Measurements from ENCODE around the gene MIPEP. TPM values are rescaled to one million over a fixed set of nuclear protein-coding genes. Genes with fewer than 3 reads are reported as not detected.

MIPEP gene
- total RNA-seq, 1 donor from 2014 or later, result 13.0 TPM

DNA sequence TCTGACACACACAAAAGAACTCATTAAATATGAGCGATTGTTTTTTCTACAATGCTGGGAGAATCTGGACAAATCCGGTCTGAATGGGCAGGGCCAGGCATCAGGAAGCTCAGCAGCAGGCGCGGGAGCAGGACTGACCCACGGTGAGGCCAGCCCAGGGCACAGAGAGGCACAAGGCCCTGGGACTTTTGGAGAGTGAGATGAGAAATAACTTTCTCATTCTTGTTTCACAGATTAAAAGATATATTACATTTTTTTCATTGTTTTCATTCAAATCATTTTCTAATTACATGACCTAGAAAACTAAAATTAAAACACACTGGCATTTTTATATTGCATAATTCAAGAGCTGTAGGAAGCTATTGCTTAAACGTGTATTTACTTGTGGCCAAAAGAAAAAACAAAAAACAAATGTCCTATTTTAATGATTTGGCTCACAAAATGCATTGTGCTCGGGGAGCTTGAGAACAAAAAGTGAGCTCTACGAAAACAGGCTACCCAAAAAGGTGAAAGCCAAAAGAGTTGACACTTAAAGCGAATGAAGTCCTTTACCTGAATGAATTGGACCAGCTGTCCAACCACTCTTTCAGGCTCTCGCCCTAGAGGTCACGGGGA lies 185.8 kb downstream of the MIPEP start:
- peaks cover 11% of the 10 kb centered on the region for H3K4me1 ChIP-seq (ENCODE audit: insufficient read depth, low read length)
- Mint-ChIP-seq H3K27ac (ENCODE audit: unreplicated experiment) (no peak overlapping the region), H3K4me1 (ENCODE audit: low read depth, unreplicated experiment) (peaks cover 8% of the 10 kb centered on the region), H3K27me3 (ENCODE audit: low read depth, unreplicated experiment) (peaks cover 3% of the 10 kb centered on the region), H3K36me3 (ENCODE audit: low read depth, unreplicated experiment) (no peaks in the 10 kb centered on the region), H3K4me3 (ENCODE audit: unreplicated experiment) (no peak overlapping the region), H3K9me3 (ENCODE audit: unreplicated experiment) (peaks cover 2% of the 10 kb centered on the region)
- no peak overlapping the region for H2AFZ ChIP-seq (ENCODE audit: low read depth, low read length)
- no peak overlapping the region for H3K4me2 ChIP-seq (ENCODE audit: low read length)
- H3K36me3 ChIP-seq (ENCODE audit: insufficient read depth, low read length), result no peaks in the 10 kb centered on the region
- no peaks in the 10 kb centered on the region for H3K9me3 ChIP-seq (ENCODE audit: insufficient read depth, low read depth, low read length)
- FAIRE-seq (no peak), DNase-seq (ENCODE audit: low read depth) (no peak)
- TF ChIP-seq EZH2 (IDR thresholded peaks at IDR 0.05; ENCODE audit: insufficient read depth, low read length) (no peak), CTCF (IDR thresholded peaks at IDR 0.05; ENCODE audit: insufficient read depth, low read depth, low read length) (no peak)
- no peak overlapping the region for H3K27ac ChIP-seq (ENCODE audit: low read depth, low read length)
- H3K4me3 ChIP-seq (ENCODE audit: insufficient read depth, low read depth, low read length), result no peak overlapping the region
- no peaks in the 10 kb centered on the region for H3K27me3 ChIP-seq (ENCODE audit: insufficient read depth, low read length)
- H4K20me1 ChIP-seq (ENCODE audit: insufficient read depth, low read length), result no peaks in the 10 kb centered on the region
- H3K9ac ChIP-seq (ENCODE audit: low read length), result no peak overlapping the region
- no peaks in the 10 kb centered on the region for H3K79me2 ChIP-seq (ENCODE audit: insufficient read depth, low read length)

DNA sequence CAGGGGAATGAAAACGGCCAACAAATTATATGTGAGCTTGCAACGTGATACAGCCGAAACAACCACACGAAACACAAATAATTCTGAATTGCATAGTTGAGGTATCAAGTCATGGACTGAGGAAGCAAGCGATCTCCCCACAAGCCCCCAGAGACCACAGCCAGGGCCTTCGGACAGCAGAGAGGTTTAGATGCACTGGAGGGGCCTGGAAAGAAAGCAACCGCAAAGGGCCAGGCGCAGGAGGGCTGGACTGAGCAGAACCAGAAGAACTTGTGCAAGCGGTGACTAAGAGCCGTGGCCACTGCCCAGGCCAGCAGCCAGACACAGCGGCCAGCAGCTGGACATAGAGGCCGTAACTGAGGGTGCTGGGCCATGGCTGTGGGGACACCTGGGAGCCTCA lies 187.6 kb downstream of the MIPEP start:
- peak; percentile 63 for FAIRE-seq
- Mint-ChIP-seq H3K27ac (ENCODE audit: unreplicated experiment) (no peak overlapping the region), H3K4me1 (ENCODE audit: low read depth, unreplicated experiment) (peaks cover 16% of the 10 kb centered on the region), H3K9me3 (ENCODE audit: unreplicated experiment) (peaks cover 2% of the 10 kb centered on the region), H3K36me3 (ENCODE audit: low read depth, unreplicated experiment) (no peaks in the 10 kb centered on the region), H3K4me3 (ENCODE audit: unreplicated experiment) (no peak overlapping the region), H3K27me3 (ENCODE audit: low read depth, unreplicated experiment) (peaks cover 3% of the 10 kb centered on the region)
- no peak overlapping the region for H2AFZ ChIP-seq (ENCODE audit: low read depth, low read length)
- H3K4me1 ChIP-seq (ENCODE audit: insufficient read depth, low read length), result peaks cover 15% of the 10 kb centered on the region
- H3K4me3 ChIP-seq (ENCODE audit: insufficient read depth, low read depth, low read length), result no peak overlapping the region
- no peaks in the 10 kb centered on the region for H3K27me3 ChIP-seq (ENCODE audit: insufficient read depth, low read length)
- no peaks in the 10 kb centered on the region for H3K79me2 ChIP-seq (ENCODE audit: insufficient read depth, low read length)
- H3K9me3 ChIP-seq (ENCODE audit: insufficient read depth, low read depth, low read length), result no peaks in the 10 kb centered on the region
- no peaks in the 10 kb centered on the region for H4K20me1 ChIP-seq (ENCODE audit: insufficient read depth, low read length)
- H3K36me3 ChIP-seq (ENCODE audit: insufficient read depth, low read length), result no peaks in the 10 kb centered on the region
- peak overlapping the region; percentile 13 for H3K27ac ChIP-seq (ENCODE audit: low read depth, low read length)
- H3K4me2 ChIP-seq (ENCODE audit: low read length), result peak overlapping the region; percentile 55
- peak; percentile 83 for DNase-seq (ENCODE audit: low read depth)
- TF ChIP-seq CTCF (IDR thresholded peaks at IDR 0.05; ENCODE audit: insufficient read depth, low read depth, low read length) (no peak), EZH2 (IDR thresholded peaks at IDR 0.05; ENCODE audit: insufficient read depth, low read length) (no peak)
- H3K9ac ChIP-seq (ENCODE audit: low read length), result peak overlapping the region; percentile 15

DNA sequence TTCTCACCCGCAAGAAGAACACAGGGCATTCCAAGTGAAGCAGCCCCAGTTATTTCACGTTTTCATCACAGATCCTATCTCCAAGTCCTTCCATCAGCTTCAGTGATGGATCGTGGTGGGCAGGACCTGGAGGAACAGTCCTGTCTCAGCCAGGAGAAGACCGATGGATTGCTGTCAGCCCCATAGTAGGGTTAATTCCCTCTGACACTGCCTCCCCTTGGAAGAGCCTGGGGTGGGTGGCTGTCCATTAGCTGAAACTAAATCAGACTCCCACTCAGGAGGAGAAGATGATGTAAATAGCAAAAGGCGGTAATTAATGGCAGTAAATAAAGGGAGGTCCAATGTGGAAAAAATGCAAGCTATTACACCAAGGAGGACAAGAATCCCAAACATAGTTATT lies 188.0 kb downstream of the MIPEP start:
- Mint-ChIP-seq H3K4me3 (ENCODE audit: unreplicated experiment) (no peak overlapping the region), H3K27me3 (ENCODE audit: low read depth, unreplicated experiment) (peaks cover 3% of the 10 kb centered on the region)
- H3K27ac ChIP-seq (ENCODE audit: low read depth, low read length), result peak overlapping the region; percentile 13

More for the DNA sequence above, 188.0 kb downstream of the MIPEP start:
- no peaks in the 10 kb centered on the region for H4K20me1 ChIP-seq (ENCODE audit: insufficient read depth, low read length)
- TF ChIP-seq EZH2 (IDR thresholded peaks at IDR 0.05; ENCODE audit: insufficient read depth, low read length), result no peak
- no peaks in the 10 kb centered on the region for H3K9me3 ChIP-seq (ENCODE audit: insufficient read depth, low read depth, low read length)
- Mint-ChIP-seq H3K9me3 (ENCODE audit: unreplicated experiment) (peaks cover 2% of the 10 kb centered on the region), H3K4me1 (ENCODE audit: low read depth, unreplicated experiment) (peaks cover 20% of the 10 kb centered on the region), H3K27ac (ENCODE audit: unreplicated experiment) (no peak overlapping the region), H3K36me3 (ENCODE audit: low read depth, unreplicated experiment) (no peaks in the 10 kb centered on the region)
- FAIRE-seq (no peak), DNase-seq (ENCODE audit: low read depth) (no peak)
- no peak overlapping the region for H2AFZ ChIP-seq (ENCODE audit: low read depth, low read length)
- no peak overlapping the region for H3K4me3 ChIP-seq (ENCODE audit: insufficient read depth, low read depth, low read length)
- peak overlapping the region; percentile 38 for H3K4me2 ChIP-seq (ENCODE audit: low read length)
- peaks cover 19% of the 10 kb centered on the region for H3K4me1 ChIP-seq (ENCODE audit: insufficient read depth, low read length)
- H3K27me3 ChIP-seq (ENCODE audit: insufficient read depth, low read length), result no peaks in the 10 kb centered on the region
- no peaks in the 10 kb centered on the region for H3K79me2 ChIP-seq (ENCODE audit: insufficient read depth, low read length)
- H3K9ac ChIP-seq (ENCODE audit: low read length), result peak overlapping the region; percentile 15
- no peaks in the 10 kb centered on the region for H3K36me3 ChIP-seq (ENCODE audit: insufficient read depth, low read length)
